Measurements from ENCODE around the gene POLR3H.

GRCh38 chr22:41542224-41542623, 2.0 kb downstream of the POLR3H start:
- TF ChIP-seq, protein P1, sequence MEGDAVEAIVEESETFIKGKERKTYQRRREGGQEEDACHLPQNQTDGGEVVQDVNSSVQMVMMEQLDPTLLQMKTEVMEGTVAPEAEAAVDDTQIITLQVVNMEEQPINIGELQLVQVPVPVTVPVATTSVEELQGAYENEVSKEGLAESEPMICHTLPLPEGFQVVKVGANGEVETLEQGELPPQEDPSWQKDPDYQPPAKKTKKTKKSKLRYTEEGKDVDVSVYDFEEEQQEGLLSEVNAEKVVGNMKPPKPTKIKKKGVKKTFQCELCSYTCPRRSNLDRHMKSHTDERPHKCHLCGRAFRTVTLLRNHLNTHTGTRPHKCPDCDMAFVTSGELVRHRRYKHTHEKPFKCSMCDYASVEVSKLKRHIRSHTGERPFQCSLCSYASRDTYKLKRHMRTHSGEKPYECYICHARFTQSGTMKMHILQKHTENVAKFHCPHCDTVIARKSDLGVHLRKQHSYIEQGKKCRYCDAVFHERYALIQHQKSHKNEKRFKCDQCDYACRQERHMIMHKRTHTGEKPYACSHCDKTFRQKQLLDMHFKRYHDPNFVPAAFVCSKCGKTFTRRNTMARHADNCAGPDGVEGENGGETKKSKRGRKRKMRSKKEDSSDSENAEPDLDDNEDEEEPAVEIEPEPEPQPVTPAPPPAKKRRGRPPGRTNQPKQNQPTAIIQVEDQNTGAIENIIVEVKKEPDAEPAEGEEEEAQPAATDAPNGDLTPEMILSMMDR (IDR thresholded peaks at IDR 0.05) = no peak
- TF ChIP-seq EZH2 (IDR thresholded peaks at IDR 0.05) = no peak
- no peak for TF ChIP-seq EZH2phosphoT487 (IDR thresholded peaks at IDR 0.05)
